ENCODE measurements around the gene PLCXD3. TPM values are rescaled to one million over a fixed set of nuclear protein-coding genes. Genes with fewer than 3 reads are reported as not detected.

Gene PLCXD3
- polyA plus RNA-seq, 1 of the 3 experiments (the other 2 are of a cell fraction) = 0.15 TPM

DNA sequence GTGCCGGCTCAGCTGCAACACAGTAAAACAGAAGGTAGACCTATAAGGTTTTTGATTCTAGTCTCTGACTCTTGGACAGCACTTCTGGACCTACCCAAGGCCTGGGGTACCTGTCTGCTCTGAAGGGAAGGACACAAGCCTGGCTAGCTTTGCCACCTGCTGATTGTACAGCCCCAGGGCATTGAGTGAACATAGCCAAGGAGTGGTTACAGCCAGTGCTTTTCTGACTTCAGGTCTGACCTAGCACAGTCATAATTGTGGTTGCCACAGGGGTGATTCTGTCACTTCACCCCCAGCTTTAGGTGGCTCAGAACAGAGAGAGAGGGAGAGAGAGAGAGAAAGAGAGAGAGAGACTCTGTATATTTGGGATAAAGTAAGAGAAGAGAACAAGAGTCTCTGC, 118.4 kb downstream of the PLCXD3 start:
- TF ChIP-seq MXI1 (IDR thresholded peaks at IDR 0.05; ENCODE audit: low read depth, low read length) = no peak
- ChIA-PET CTCF (no interaction called here), POLR2A (no interaction called here)
- no peaks in the 10 kb centered on the region for H3F3A ChIP-seq (replicated peaks; ENCODE audit: insufficient read depth)
- no peak for DNase-seq
- WGBS (ENCODE audit: low lambda C conversion rate) = 100% methylated on average over 1 of the region's 1 CpG
- no peak overlapping the region for H3K9ac ChIP-seq
- H2AFZ ChIP-seq (ENCODE audit: low read depth) = no peak overlapping the region
- no peaks in the 10 kb centered on the region for H3K9me2 ChIP-seq
- no peaks in the 10 kb centered on the region for H3K36me3 ChIP-seq (replicated peaks in 1 of 2; ENCODE audit: control insufficient read depth in 1 of 2, insufficient read depth in 2 of 2, low read length in 1 of 2)
- H3K27me3 ChIP-seq (ENCODE audit: insufficient read depth) = no peaks in the 10 kb centered on the region
- no peaks in the 10 kb centered on the region for H3K9me3 ChIP-seq
- H3K27ac ChIP-seq (ENCODE audit: low read depth in 2 of 2, low read length in 1 of 2) = no peak overlapping the region
- no peaks in the 10 kb centered on the region for H3K79me2 ChIP-seq (ENCODE audit: insufficient read depth)
- H3K4me2 ChIP-seq = no peak overlapping the region
- H3K4me3 ChIP-seq (ENCODE audit: low read depth in 2 of 2, low read length in 1 of 2) = no peak overlapping the region
- no peaks in the 10 kb centered on the region for H4K20me1 ChIP-seq (ENCODE audit: insufficient read depth)
- H3K4me1 ChIP-seq (ENCODE audit: control insufficient read depth in 1 of 2, insufficient read depth in 2 of 2, low read depth in 1 of 2, low read length in 1 of 2) = no peaks in the 10 kb centered on the region; a peak in 2 of 4 replicates

- H3K27me3 ChIP-seq (ENCODE audit: insufficient read depth) = no peaks in the 10 kb centered on the region
- H3K4me3 ChIP-seq (ENCODE audit: low read depth in 2 of 2, low read length in 1 of 2) = no peak overlapping the region
- H2AFZ ChIP-seq (ENCODE audit: low read depth) = no peak overlapping the region
- 86% methylated on average over 2 of the region's 2 CpGs for WGBS (ENCODE audit: low lambda C conversion rate)
- CTCF ChIA-PET = interaction anchor here (1.2 kb wide), 1 partner anchor 104 kb away, joined by 4 read pairs; no protein-coding TSS in a partner anchor
- POLR2A ChIA-PET = no interaction called here
- H3K79me2 ChIP-seq (ENCODE audit: insufficient read depth) = no peaks in the 10 kb centered on the region
- H3K36me3 ChIP-seq (replicated peaks in 1 of 2; ENCODE audit: control insufficient read depth in 1 of 2, insufficient read depth in 2 of 2, low read length in 1 of 2) = no peaks in the 10 kb centered on the region
- no peaks in the 10 kb centered on the region for H4K20me1 ChIP-seq (ENCODE audit: insufficient read depth)
- H3K4me1 ChIP-seq (ENCODE audit: control insufficient read depth in 1 of 2, insufficient read depth in 2 of 2, low read depth in 1 of 2, low read length in 1 of 2) = peaks cover 0 to 31% of the 10 kb centered on the region in 2 experiments; a peak in 2 of 4 replicates
- H3K9me2 ChIP-seq = no peaks in the 10 kb centered on the region
- no peak overlapping the region for H3K9ac ChIP-seq
- no peaks in the 10 kb centered on the region for H3F3A ChIP-seq (replicated peaks; ENCODE audit: insufficient read depth)
- no peak overlapping the region for H3K4me2 ChIP-seq
- peak overlapping the region in 1 of 2 experiments; percentile 24; a peak in 1 of 4 replicates for H3K27ac ChIP-seq (ENCODE audit: low read depth in 2 of 2, low read length in 1 of 2)
- H3K9me3 ChIP-seq = no peaks in the 10 kb centered on the region
- no peak for TF ChIP-seq JUND (IDR thresholded peaks at IDR 0.05)
- no peak for TF ChIP-seq NFIC (IDR thresholded peaks at IDR 0.05; ENCODE audit: borderline replicate concordance)
- no peak for TF ChIP-seq TCF12 (IDR thresholded peaks at IDR 0.05)
- no peak for TF ChIP-seq FOSL2 (IDR thresholded peaks at IDR 0.05; ENCODE audit: borderline replicate concordance, low read depth)
- TF ChIP-seq CTCF (IDR thresholded peaks at IDR 0.05) = no peak
- no peak for TF ChIP-seq RFX5 (IDR thresholded peaks at IDR 0.05; ENCODE audit: low read length)
- no peak for TF ChIP-seq EZH2phosphoT487 (IDR thresholded peaks at IDR 0.05; ENCODE audit: borderline replicate concordance, low read depth)
- no peak for TF ChIP-seq FOXM1 (IDR thresholded peaks at IDR 0.05; ENCODE audit: low read depth)
- TF ChIP-seq, protein P1, sequence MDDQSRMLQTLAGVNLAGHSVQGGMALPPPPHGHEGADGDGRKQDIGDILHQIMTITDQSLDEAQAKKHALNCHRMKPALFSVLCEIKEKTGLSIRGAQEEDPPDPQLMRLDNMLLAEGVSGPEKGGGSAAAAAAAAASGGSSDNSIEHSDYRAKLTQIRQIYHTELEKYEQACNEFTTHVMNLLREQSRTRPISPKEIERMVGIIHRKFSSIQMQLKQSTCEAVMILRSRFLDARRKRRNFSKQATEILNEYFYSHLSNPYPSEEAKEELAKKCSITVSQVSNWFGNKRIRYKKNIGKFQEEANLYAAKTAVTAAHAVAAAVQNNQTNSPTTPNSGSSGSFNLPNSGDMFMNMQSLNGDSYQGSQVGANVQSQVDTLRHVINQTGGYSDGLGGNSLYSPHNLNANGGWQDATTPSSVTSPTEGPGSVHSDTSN (IDR thresholded peaks at IDR 0.05) = no peak
- TF ChIP-seq RAD21 (IDR thresholded peaks at IDR 0.05; ENCODE audit: low read length) = no peak
- TF ChIP-seq, protein P2, sequence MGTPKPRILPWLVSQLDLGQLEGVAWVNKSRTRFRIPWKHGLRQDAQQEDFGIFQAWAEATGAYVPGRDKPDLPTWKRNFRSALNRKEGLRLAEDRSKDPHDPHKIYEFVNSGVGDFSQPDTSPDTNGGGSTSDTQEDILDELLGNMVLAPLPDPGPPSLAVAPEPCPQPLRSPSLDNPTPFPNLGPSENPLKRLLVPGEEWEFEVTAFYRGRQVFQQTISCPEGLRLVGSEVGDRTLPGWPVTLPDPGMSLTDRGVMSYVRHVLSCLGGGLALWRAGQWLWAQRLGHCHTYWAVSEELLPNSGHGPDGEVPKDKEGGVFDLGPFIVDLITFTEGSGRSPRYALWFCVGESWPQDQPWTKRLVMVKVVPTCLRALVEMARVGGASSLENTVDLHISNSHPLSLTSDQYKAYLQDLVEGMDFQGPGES (IDR thresholded peaks at IDR 0.05; ENCODE audit: low read depth, low read length) = no peak
- TF ChIP-seq NRF1 (IDR thresholded peaks at IDR 0.05; ENCODE audit: low read depth, low read length) = no peak
- no peak for TF ChIP-seq RCOR1 (IDR thresholded peaks at IDR 0.05; ENCODE audit: low read length)
- no peak for TF ChIP-seq REST (IDR thresholded peaks at IDR 0.05; ENCODE audit: low read depth, low read length)
- TF ChIP-seq ELF1 (IDR thresholded peaks at IDR 0.05) = no peak
- no peak for TF ChIP-seq SMC3 (IDR thresholded peaks at IDR 0.05; ENCODE audit: low read depth, low read length)
- DNase-seq = no peak
Observed at GRCh38 chr5:41374631-41375030, 135.8 kb downstream of the PLCXD3 start.

Data from SK-N-SH (cell line).